RPMI8226 (cell line): ENCODE data around the gene MEGF9.

Source experiments
- DNase-seq: peaks from one replicate; pipeline ENCODE4 v3.0.0-alpha.2; 2015

Gene MEGF9

GRCh38 chr9:120616966-120617935 lies 97.0 kb downstream of the MEGF9 start:
- no peak for DNase-seq

GRCh38 chr9:120612218-120612617 lies 102.1 kb downstream of the MEGF9 start:
- no peak for DNase-seq

- DNase-seq: no peak
Observed at GRCh38 chr9:120611690-120612068, 102.6 kb downstream of the MEGF9 start.

- no peak for DNase-seq
Observed at GRCh38 chr9:120610975-120611689, 103.1 kb downstream of the MEGF9 start.

- no peak for DNase-seq
Observed at GRCh38 chr9:120609636-120610035, 104.6 kb downstream of the MEGF9 start.

GRCh38 chr9:120608421-120608820 lies 105.8 kb downstream of the MEGF9 start:
- DNase-seq: no peak

GRCh38 chr9:120603591-120603990 lies 110.7 kb downstream of the MEGF9 start:
- no peak for DNase-seq

GRCh38 chr9:120603010-120603409 lies 111.3 kb downstream of the MEGF9 start:
- no peak for DNase-seq

GRCh38 chr9:120593955-120594277 lies 120.4 kb downstream of the MEGF9 start:
- no peak for DNase-seq

GRCh38 chr9:120593250-120593954 lies 120.9 kb downstream of the MEGF9 start:
- no peak for DNase-seq

GRCh38 chr9:120592210-120592609 lies 122.1 kb downstream of the MEGF9 start:
- no peak for DNase-seq

- no peak for DNase-seq
Observed at GRCh38 chr9:120587328-120587727, 126.9 kb downstream of the MEGF9 start.

GRCh38 chr9:120583958-120584369 lies 130.3 kb downstream of the MEGF9 start:
- peak; percentile 92 for DNase-seq

- DNase-seq: peak; percentile 99
Observed at GRCh38 chr9:120580051-120580896, 134.0 kb downstream of the MEGF9 start, which contains the start of gene CDK5RAP2. TSS of gene CDK5RAP2 (minus strand) at chr9:120580167. CDS start at chr9:120579978, 189 bp downstream.

- DNase-seq: peak; percentile 32
Observed at GRCh38 chr9:120579139-120580050, 134.9 kb downstream of the MEGF9 start.

- no peak for DNase-seq
Observed at GRCh38 chr9:120574473-120574872, 139.8 kb downstream of the MEGF9 start.

- no peak for DNase-seq
Observed at GRCh38 chr9:120572472-120572871, 141.8 kb downstream of the MEGF9 start.

- DNase-seq: no peak
Observed at GRCh38 chr9:120571443-120572257, 142.6 kb downstream of the MEGF9 start.

- no peak for DNase-seq
Observed at GRCh38 chr9:120570296-120570695, 144.0 kb downstream of the MEGF9 start.

- no peak for DNase-seq
Observed at GRCh38 chr9:120569556-120569955, 144.7 kb downstream of the MEGF9 start.
